Endodermal cell (in vitro differentiated cells): ENCODE results near the gene LINGO4. TPM values are rescaled to one million over a fixed set of nuclear protein-coding genes. Genes with fewer than 3 reads are reported as not detected.

Experiments used
- DNase-seq: peaks from one replicate; pipeline ENCODE4 v3.0.0-alpha.2; 2017
- H3K27ac ChIP-seq: 2 replicates; pipeline ENCODE4 v1.5.1; 2013; ENCODE audit warnings: mild to moderate bottlenecking, low read depth, low read length, moderate library complexity
- H3K27me3 ChIP-seq: 2 replicates; pipeline ENCODE4 v1.6.1; 2013; ENCODE audit warnings: mild to moderate bottlenecking, low read length, moderate library complexity; ENCODE audit not compliant: insufficient read depth, control insufficient read depth, poor library complexity, severe bottlenecking
- H3K36me3 ChIP-seq: 2 replicates; pipeline ENCODE4 v1.7.0; 2013; ENCODE audit warnings: mild to moderate bottlenecking, low read length, moderate library complexity; ENCODE audit not compliant: control insufficient read depth, insufficient read depth
- H3K4me1 ChIP-seq: one replicate; pipeline ENCODE4 v1.7.0; 2013; ENCODE audit warnings: low read length; ENCODE audit not compliant: control insufficient read depth, insufficient read depth
- H3K4me3 ChIP-seq: 2 replicates; pipeline ENCODE4 v1.5.1; 2013; ENCODE audit warnings: mild to moderate bottlenecking, low read length, moderate library complexity
- H3K9ac ChIP-seq: 2 replicates; pipeline ENCODE4 v1.6.1; 2013; ENCODE audit warnings: mild to moderate bottlenecking, low read length, moderate library complexity; ENCODE audit not compliant: poor library complexity, severe bottlenecking; ENCODE audit errors: extremely low read depth
- H3K9me3 ChIP-seq: 2 replicates; pipeline ENCODE4 v1.6.1; 2013; ENCODE audit warnings: mild to moderate bottlenecking, low read length, moderate library complexity; ENCODE audit not compliant: control insufficient read depth
- H3K27ac Mint-ChIP-seq: 2 replicates; pipeline ENCODE4 v1.8.0; 2020; ENCODE audit warnings: mixed read lengths
- H3K27me3 Mint-ChIP-seq: 2 replicates; pipeline ENCODE4 v1.8.0; 2021; ENCODE audit warnings: mild to moderate bottlenecking, mixed read lengths; ENCODE audit not compliant: insufficient read depth
- H3K36me3 Mint-ChIP-seq: 2 replicates; pipeline ENCODE4 v1.8.0; 2020; ENCODE audit warnings: low read depth, mixed read lengths
- H3K4me1 Mint-ChIP-seq: 2 replicates; pipeline ENCODE4 v1.8.0; 2020; ENCODE audit warnings: mixed read lengths
- H3K4me3 Mint-ChIP-seq: 2 replicates; pipeline ENCODE4 v1.8.0; 2020; ENCODE audit warnings: mild to moderate bottlenecking, moderate library complexity, mixed read lengths
- H3K9me3 Mint-ChIP-seq: 2 replicates; pipeline ENCODE4 v1.8.0; 2020; ENCODE audit warnings: mild to moderate bottlenecking, mixed read lengths
- CTCF ChIP-seq: fragments of 200-600 bp; sonication (generic); conservative IDR thresholded peaks from 2 replicates; pipeline ENCODE4 v1.5.0; 2021; ENCODE audit warnings: antibody characterized with exemption, mild to moderate bottlenecking
- WGBS, 2 experiments: methylation state at CpG; one replicate each; pipeline versions ENCODE4 v1.1.5 to v1.1.7; 2013; ENCODE audit warnings: missing lambda C conversion rate in 2 of 2, mixed read lengths in 1 of 2; ENCODE audit not compliant: insufficient coverage in 1 of 2, insufficient read length in 1 of 2; 5-methylcytosine and 5-hydroxymethylcytosine counted together
- total RNA-seq, 2 donors: library from RNA; stranded (reverse); fragmentation: NEBNext Ultra II Directional in 1 of 2; extraction: Animal tissue kit (Norgen Biotek cat#: 25700) in 1 of 2; gene quantifications; 2 replicates in 1 of 2; 3 replicates in 1 of 2; pipeline ENCODE4 v1.2.1, GENCODE V29; 2021

LINGO4 gene
- total RNA-seq, 2 donors from 2014 or later = not detected

GRCh38 chr1:151827853-151828252, 22.6 kb upstream of the LINGO4 start:
- Histone ChIP-seq H3K4me3 (no peak overlapping the region), H3K9ac (no peak overlapping the region), H3K9me3 (no peaks in the 10 kb centered on the region), H3K36me3 (no peaks in the 10 kb centered on the region), H3K27me3 (no peaks in the 10 kb centered on the region), H3K27ac (no peak overlapping the region), H3K4me1 (no peaks in the 10 kb centered on the region)
- no peak for DNase-seq
- H3K36me3 Mint-ChIP-seq = no peaks in the 10 kb centered on the region
- no peak overlapping the region for H3K4me3 Mint-ChIP-seq
- no peak overlapping the region for H3K27ac Mint-ChIP-seq
- no peaks in the 10 kb centered on the region for H3K9me3 Mint-ChIP-seq
- WGBS, 2 experiments = 81 to 100% methylated on average over 2 to 9 of the region's 9 CpGs
- H3K27me3 Mint-ChIP-seq = no peaks in the 10 kb centered on the region
- no peak for TF ChIP-seq CTCF
- peaks cover 27% of the 10 kb centered on the region for H3K4me1 Mint-ChIP-seq

GRCh38 chr1:151825751-151826660, 20.8 kb upstream of the LINGO4 start:
- Histone ChIP-seq H3K9ac (no peak overlapping the region), H3K4me3 (no peak overlapping the region), H3K9me3 (no peaks in the 10 kb centered on the region), H3K36me3 (no peaks in the 10 kb centered on the region), H3K27ac (no peak overlapping the region), H3K4me1 (no peaks in the 10 kb centered on the region), H3K27me3 (no peaks in the 10 kb centered on the region)
- H3K9me3 Mint-ChIP-seq = no peaks in the 10 kb centered on the region
- no peak overlapping the region for H3K27ac Mint-ChIP-seq
- peaks cover 34% of the 10 kb centered on the region for H3K4me1 Mint-ChIP-seq
- WGBS, 2 experiments = 42 to 70% methylated on average over 5 to 21 of the region's 21 CpGs
- H3K4me3 Mint-ChIP-seq = no peak overlapping the region
- peak; percentile 21 for TF ChIP-seq CTCF
- DNase-seq = peak; percentile 68
- no peaks in the 10 kb centered on the region for H3K27me3 Mint-ChIP-seq
- H3K36me3 Mint-ChIP-seq = no peaks in the 10 kb centered on the region

GRCh38 chr1:151825204-151825603, 20.0 kb upstream of the LINGO4 start:
- no peaks in the 10 kb centered on the region for H3K36me3 Mint-ChIP-seq
- DNase-seq = no peak
- no peak overlapping the region for H3K4me3 Mint-ChIP-seq
- Histone ChIP-seq H3K36me3 (no peaks in the 10 kb centered on the region), H3K4me3 (no peak overlapping the region), H3K9ac (no peak overlapping the region), H3K4me1 (no peaks in the 10 kb centered on the region), H3K27ac (no peak overlapping the region), H3K9me3 (no peaks in the 10 kb centered on the region), H3K27me3 (no peaks in the 10 kb centered on the region)
- no peaks in the 10 kb centered on the region for H3K27me3 Mint-ChIP-seq
- WGBS, 2 experiments = 63 to 84% methylated on average over 3 to 9 of the region's 9 CpGs
- H3K27ac Mint-ChIP-seq = no peak overlapping the region
- H3K9me3 Mint-ChIP-seq = no peaks in the 10 kb centered on the region
- H3K4me1 Mint-ChIP-seq = peaks cover 32% of the 10 kb centered on the region
- TF ChIP-seq CTCF = no peak
